H9 (cell line): Measurements from ENCODE around the gene LRRC17. TPM values are rescaled to one million over a fixed set of nuclear protein-coding genes. Genes with fewer than 3 reads are reported as not detected.

ENCODE experiments used
- DNase-seq: peaks from one replicate; pipeline ENCODE4 v3.0.0-alpha.2; 2017
- H2AFZ ChIP-seq: one replicate; pipeline ENCODE4 v1.6.1; 2013; ENCODE audit warnings: mild to moderate bottlenecking, low read length, control low read depth, moderate library complexity
- H2AK5ac ChIP-seq: 2 replicates; pipeline ENCODE4 v1.6.1; 2013; ENCODE audit warnings: low read length, control low read depth, mixed read lengths; ENCODE audit not compliant: insufficient read length
- H2BK120ac ChIP-seq: one replicate; pipeline ENCODE4 v1.6.1; 2013; ENCODE audit warnings: low read depth, mild to moderate bottlenecking, low read length, control low read depth, inconsistent platforms; ENCODE audit not compliant: poor library complexity, severe bottlenecking
- H2BK12ac ChIP-seq: 2 replicates; pipeline ENCODE4 v1.6.1; 2013; ENCODE audit warnings: low read length, control low read depth, mixed read lengths, low read depth; ENCODE audit not compliant: insufficient read length
- H2BK15ac ChIP-seq: 2 replicates; pipeline ENCODE4 v1.6.1; 2013; ENCODE audit warnings: low read depth, low read length, control low read depth
- H2BK20ac ChIP-seq: one replicate; pipeline ENCODE4 v1.6.1; 2013; ENCODE audit warnings: low read depth, mild to moderate bottlenecking, low read length, control low read depth, inconsistent platforms; ENCODE audit not compliant: poor library complexity, severe bottlenecking
- H2BK5ac ChIP-seq: 2 replicates; pipeline ENCODE4 v1.6.1; 2013; ENCODE audit warnings: low read length, control low read depth, mixed read lengths; ENCODE audit not compliant: insufficient read length
- H3K14ac ChIP-seq: 2 replicates; pipeline ENCODE4 v1.6.1; 2013; ENCODE audit warnings: low read length, control low read depth; ENCODE audit not compliant: insufficient read depth
- H3K18ac ChIP-seq: 2 replicates; pipeline ENCODE4 v1.6.1; 2013; ENCODE audit warnings: low read depth, mild to moderate bottlenecking, mixed read lengths, low read length, control low read depth; ENCODE audit not compliant: insufficient read length
- H3K23ac ChIP-seq: 2 replicates; pipeline ENCODE4 v1.6.1; 2013; ENCODE audit warnings: low read length, control low read depth, mixed read lengths, low read depth; ENCODE audit not compliant: insufficient read length
- H3K23me2 ChIP-seq: 2 replicates; pipeline ENCODE4 v1.6.1; 2013; ENCODE audit warnings: low read depth, mild to moderate bottlenecking, mixed read lengths, low read length, control low read depth; ENCODE audit not compliant: insufficient read length, poor library complexity, severe bottlenecking
- H3K27ac ChIP-seq: 2 replicates; pipeline ENCODE4 v1.5.1; 2013; ENCODE audit warnings: low read length, control low read depth, mixed read lengths, low read depth; ENCODE audit not compliant: insufficient read length
- H3K27me3 ChIP-seq: 2 replicates; pipeline ENCODE4 v1.6.1; 2013; ENCODE audit warnings: low read length, control low read depth, inconsistent platforms; ENCODE audit not compliant: insufficient read depth
- H3K4ac ChIP-seq: 2 replicates; pipeline ENCODE4 v1.6.1; 2013; ENCODE audit warnings: low read depth, mild to moderate bottlenecking, control low read depth, inconsistent platforms, low read length, moderate library complexity
- H3K4me1 ChIP-seq: 2 replicates; pipeline ENCODE4 v1.6.1; 2013; ENCODE audit warnings: low read length, control low read depth, inconsistent platforms; ENCODE audit not compliant: insufficient read depth
- H3K4me2 ChIP-seq: 2 replicates; pipeline ENCODE4 v1.6.1; 2013; ENCODE audit warnings: low read length, control low read depth, mixed read lengths; ENCODE audit not compliant: insufficient read length, insufficient read depth
- H3K56ac ChIP-seq: 2 replicates; pipeline ENCODE4 v1.6.1; 2013; ENCODE audit warnings: low read depth, mild to moderate bottlenecking, mixed read lengths, low read length, control low read depth; ENCODE audit not compliant: insufficient read length
- H3K79me1 ChIP-seq: 2 replicates; pipeline ENCODE4 v1.6.1; 2013; ENCODE audit warnings: low read depth, mild to moderate bottlenecking, moderate library complexity, low read length, control low read depth, inconsistent platforms; ENCODE audit not compliant: insufficient read depth, poor library complexity, severe bottlenecking
- H3K79me2 ChIP-seq: 2 replicates; pipeline ENCODE4 v1.6.1; 2013; ENCODE audit warnings: low read length, control low read depth, inconsistent platforms; ENCODE audit not compliant: insufficient read depth
- H3K9ac ChIP-seq: 2 replicates; pipeline ENCODE4 v1.6.1; 2013; ENCODE audit warnings: low read length, control low read depth, mixed read lengths; ENCODE audit not compliant: insufficient read length; ENCODE audit errors: extremely low read depth
- H3K9me3 ChIP-seq: one replicate; pipeline ENCODE4 v1.6.1; 2013; ENCODE audit warnings: low read depth, low read length, inconsistent platforms; ENCODE audit not compliant: control insufficient read depth
- H3T11ph ChIP-seq: one replicate; pipeline ENCODE4 v1.6.1; 2013; ENCODE audit warnings: mild to moderate bottlenecking, low read length, control low read depth, inconsistent platforms
- H4K20me1 ChIP-seq: one replicate; pipeline ENCODE4 v1.6.1; 2013; ENCODE audit not compliant: control insufficient read depth, insufficient read length, insufficient read depth
- H4K5ac ChIP-seq: 2 replicates; pipeline ENCODE4 v1.6.1; 2013; ENCODE audit warnings: low read depth, mild to moderate bottlenecking, mixed read lengths, low read length, control low read depth; ENCODE audit not compliant: insufficient read length
- H4K8ac ChIP-seq: replicated peaks from 2 replicates; pipeline ENCODE4 v1.6.1; 2013; ENCODE audit warnings: low read length, control low read depth, mixed read lengths, low read depth; ENCODE audit not compliant: insufficient read length
- H4K91ac ChIP-seq: 2 replicates; pipeline ENCODE4 v1.6.1; 2013; ENCODE audit warnings: low read depth, mild to moderate bottlenecking, moderate library complexity, mixed read lengths, low read length, control low read depth; ENCODE audit not compliant: insufficient read length
- H3K27ac Mint-ChIP-seq, 3 experiments: 2 replicates in 2 of 3; 3 replicates in 1 of 3; pipeline ENCODE4 v1.8.0; 2020 to 2021; ENCODE audit warnings: mixed read lengths in 3 of 3, mild to moderate bottlenecking in 1 of 3, moderate library complexity in 1 of 3
- H3K27me3 Mint-ChIP-seq: 2 replicates; pipeline ENCODE4 v1.8.0; 2021; ENCODE audit warnings: low read depth, mild to moderate bottlenecking, moderate library complexity, mixed read lengths
- H3K36me3 Mint-ChIP-seq, 3 experiments: 2 replicates in 2 of 3; 3 replicates in 1 of 3; pipeline ENCODE4 v1.8.0; 2020 to 2021; ENCODE audit warnings: low read depth in 3 of 3, mixed read lengths in 3 of 3; ENCODE audit not compliant: insufficient read depth in 1 of 3
- H3K4me1 Mint-ChIP-seq, 2 experiments: 2 replicates each; pipeline ENCODE4 v1.8.0; 2020; ENCODE audit warnings: mixed read lengths in 2 of 2
- H3K4me3 Mint-ChIP-seq, 2 experiments: 2 replicates in 1 of 2; 3 replicates in 1 of 2; pipeline ENCODE4 v1.8.0; 2020 to 2021; ENCODE audit warnings: mild to moderate bottlenecking in 2 of 2, mixed read lengths in 2 of 2, moderate library complexity in 1 of 2
- H3K9me3 Mint-ChIP-seq, 2 experiments: 2 replicates in 1 of 2; 3 replicates in 1 of 2; pipeline ENCODE4 v1.8.0; 2020; ENCODE audit warnings: mild to moderate bottlenecking in 2 of 2, mixed read lengths in 2 of 2, moderate library complexity in 1 of 2
- CTCF ChIP-seq: fragments of 200-600 bp; sonication (generic); conservative IDR thresholded peaks from 3 replicates; pipeline ENCODE4 v1.8.0; 2021; ENCODE audit warnings: antibody characterized with exemption, mild to moderate bottlenecking
- WGBS: extraction: QIAGEN DNeasy Blood & Tissue Kit; methylation state at CpG from one replicate; pipeline ENCODE4 v1.1.7; 2013; ENCODE audit warnings: missing lambda C conversion rate, low lambda C conversion rate, mixed read lengths; ENCODE audit not compliant: insufficient read length; ENCODE audit errors: extremely low coverage; 5-methylcytosine and 5-hydroxymethylcytosine counted together
- total RNA-seq: library from RNA; stranded (reverse); gene quantifications from 2 replicates; pipeline ENCODE4 v1.2.1, GENCODE V29; 2021

Gene LRRC17
- total RNA-seq, 1 experiment from 2014 or later = 2.0 TPM

DNA sequence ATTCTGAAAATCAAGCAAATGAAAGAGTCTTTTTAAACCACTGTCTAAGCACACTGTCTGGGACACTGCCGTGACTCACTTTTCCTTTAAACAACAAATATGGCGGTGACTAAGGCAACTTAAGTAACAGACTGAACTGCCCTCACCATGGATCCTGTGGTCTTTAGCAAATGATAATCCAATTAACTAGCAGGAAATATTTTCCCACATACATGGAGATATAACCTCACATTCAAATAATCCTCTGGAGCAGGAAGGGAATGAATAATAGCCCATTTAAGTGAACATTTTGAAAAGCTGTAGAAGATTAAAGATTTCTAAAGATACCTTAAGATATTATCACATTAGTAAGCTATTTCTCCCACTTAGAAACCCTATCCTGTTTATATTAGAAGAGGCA, 40.3 kb upstream of the LRRC17 start:
- Histone ChIP-seq H2AFZ (no peak overlapping the region), H2BK20ac (no peak overlapping the region), H2BK12ac (no peak overlapping the region), H3K27me3 (no peaks in the 10 kb centered on the region), H3K27ac (no peak overlapping the region), H3K4me1 (no peaks in the 10 kb centered on the region), H2BK5ac (no peak overlapping the region), H3T11ph (no peak overlapping the region), H3K9me3 (no peaks in the 10 kb centered on the region), H3K14ac (no peak overlapping the region), H2BK120ac (no peak overlapping the region), H3K56ac (no peak overlapping the region), H3K79me2 (no peaks in the 10 kb centered on the region), H4K5ac (no peak overlapping the region), H3K23me2 (no peaks in the 10 kb centered on the region), H3K4ac (no peak overlapping the region), H3K4me2 (no peak overlapping the region), H2AK5ac (no peak overlapping the region), H4K20me1 (no peaks in the 10 kb centered on the region), H4K8ac (no peak overlapping the region), H2BK15ac (no peak overlapping the region), H3K18ac (no peak overlapping the region), H3K23ac (no peak overlapping the region), H4K91ac (no peak overlapping the region), H3K9ac (no peak overlapping the region), H3K79me1 (no peaks in the 10 kb centered on the region)
- no peak for TF ChIP-seq CTCF
- H3K27me3 Mint-ChIP-seq = no peaks in the 10 kb centered on the region
- no peak for DNase-seq
- no peaks in the 10 kb centered on the region for H3K9me3 Mint-ChIP-seq
- H3K4me3 Mint-ChIP-seq = no peak overlapping the region
- H3K27ac Mint-ChIP-seq = no peak overlapping the region
- no CpG with 5 or more reads among the region's 2 CpGs for WGBS
- peaks cover 0 to 2% (median 0%) of the 10 kb centered on the region in 3 experiments; a peak in 2 of 7 replicates for H3K36me3 Mint-ChIP-seq
- no peaks in the 10 kb centered on the region for H3K4me1 Mint-ChIP-seq
